Erythroblast (primary cell): ENCODE results near the gene NRSN2.
A peak's percentile ranks its signal among the peaks of the same experiment; 100 is the strongest.

Source experiments
- GATA1 ChIP-seq: IDR thresholded peaks from 2 replicates; pipeline ENCODE4 v1.6.1; 2011; ENCODE audit warnings: low read depth, mild to moderate bottlenecking, control low read depth, low read length, moderate library complexity
- POLR2A ChIP-seq: IDR thresholded peaks from 2 replicates; pipeline ENCODE4 v1.6.1; 2011; ENCODE audit warnings: mild to moderate bottlenecking, low read length

DNA sequence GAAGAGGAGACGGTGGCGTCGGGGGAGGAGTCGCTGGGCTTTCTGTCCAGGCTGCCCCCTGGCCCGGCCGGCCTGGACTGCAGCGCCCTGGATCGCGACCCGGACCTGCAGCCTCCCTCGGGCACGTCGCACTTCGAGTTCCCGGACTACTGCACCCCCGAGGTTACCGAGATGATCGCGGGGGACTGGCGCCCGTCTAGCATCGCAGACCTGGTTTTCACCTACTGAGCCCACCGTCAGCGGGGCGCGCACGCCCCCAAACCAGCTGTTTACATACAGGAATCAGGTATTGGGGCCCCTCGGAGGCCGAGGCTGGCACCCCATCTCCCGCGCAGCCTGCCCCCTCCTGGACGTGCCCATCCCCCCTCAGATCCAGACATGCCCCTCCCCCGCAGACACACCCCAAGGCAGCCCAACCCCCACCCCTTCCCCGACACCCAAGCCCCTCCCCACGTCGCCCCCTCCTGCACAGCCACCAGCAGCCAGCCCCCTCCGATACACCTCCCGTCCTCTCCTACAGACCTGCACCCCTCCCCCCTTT is 20.2 kb upstream of the NRSN2 start:
- peak; percentile 28 for TF ChIP-seq POLR2A
- no peak for TF ChIP-seq GATA1
